Panc1 (cell line): ENCODE measurements around the gene APOL4. TPM values are rescaled to one million over a fixed set of nuclear protein-coding genes. Genes with fewer than 3 reads are reported as not detected.

Source experiments
- ATAC-seq: fragments of 200-7000 bp; cut with Tn5 transposase; 2 replicates; pipeline ENCODE4 v1.9.1; 2020; ENCODE audit warnings: mild to moderate bottlenecking, moderate library complexity
- BruUV-seq: library from RNA; stranded (reverse); fragments of 400-500 nt; replicated peaks from 2 replicates; lab custom pipeline; 2021; lab: Mats Ljungman, UMichigan
- CTCF ChIA-PET: fragments of 300-600 bp; sonication (Branson Sonifier 250); formaldehyde crosslinking; loops from one replicate; lab custom pipeline; 2022; ENCODE audit warnings: antibody characterized with exemption; lab: Charles Lee
- POLR2A ChIA-PET: fragments of 300-600 bp; sonication (Branson Sonifier 250); formaldehyde crosslinking; loops from one replicate; lab custom pipeline; 2022; ENCODE audit warnings: antibody characterized with exemption; lab: Charles Lee
- DNase-seq: peaks from one replicate; pipeline ENCODE4 v3.0.0-alpha.2; 2010; ENCODE audit warnings: low read depth, low spot score
- H3K27ac ChIP-seq: 2 replicates; pipeline ENCODE4 v1.5.1; 2011; ENCODE audit warnings: mild to moderate bottlenecking, low read length, inconsistent platforms
- H3K27me3 ChIP-seq: fragments of 200-500 bp; sonication (Bioruptor generic); 2 replicates; pipeline ENCODE4 v1.6.0; 2014; ENCODE audit warnings: low read length, inconsistent platforms; ENCODE audit not compliant: control insufficient read depth, insufficient read depth
- H3K36me3 ChIP-seq: fragments of 200-500 bp; sonication (Bioruptor generic); 2 replicates; pipeline ENCODE4 v1.5.1; 2014; ENCODE audit warnings: inconsistent platforms, mild to moderate bottlenecking, low read length, moderate library complexity; ENCODE audit not compliant: control insufficient read depth, insufficient read depth
- H3K4me1 ChIP-seq: 2 replicates; pipeline ENCODE4 v1.5.1; 2011; ENCODE audit warnings: inconsistent platforms, mild to moderate bottlenecking, low read length, moderate library complexity; ENCODE audit not compliant: control insufficient read depth, insufficient read depth
- H3K4me3 ChIP-seq, 2 experiments: 2 replicates each; pipeline ENCODE4 v1.5.1; 2011 to 2012; ENCODE audit warnings: low read depth in 2 of 2, low read length in 2 of 2, mild to moderate bottlenecking in 2 of 2, inconsistent platforms in 1 of 2, moderate library complexity in 1 of 2
- H3K9me3 ChIP-seq: fragments of 200-500 bp; sonication (Bioruptor generic); 2 replicates; pipeline ENCODE4 v1.5.1; 2014; ENCODE audit warnings: low read depth, mild to moderate bottlenecking, inconsistent platforms, low read length, moderate library complexity; ENCODE audit not compliant: control insufficient read depth, insufficient read depth
- POLR2AphosphoS5 ChIP-seq: IDR thresholded peaks from 2 replicates; pipeline ENCODE4 v1.6.1; 2012; ENCODE audit warnings: mild to moderate bottlenecking, low read depth, low read length, moderate library complexity
- SIN3A ChIP-seq: IDR thresholded peaks from 2 replicates; pipeline ENCODE4 v1.6.1; 2012; ENCODE audit warnings: low read depth, mild to moderate bottlenecking, low read length, moderate library complexity, borderline replicate concordance; ENCODE audit not compliant: insufficient read depth
- TCF7L2 ChIP-seq: IDR thresholded peaks from 2 replicates; pipeline ENCODE4 v1.6.1; 2011; ENCODE audit warnings: mild to moderate bottlenecking, low read depth, low read length, inconsistent platforms
- in situ Hi-C: cut with HindIII; loops from 2 replicates; pipeline ENCODE4 v1.10.0; 2016; ENCODE audit warnings: low sequenced_read_pairs, low pct_unique_long_range_greater_than_20kb
- intact Hi-C: fragments of 100-400 bp; cut with micrococcal nuclease; formaldehyde crosslinking; loops from one replicate; pipeline ENCODE4 v1.10.0; 2022; ENCODE audit not compliant: unreplicated experiment
- total RNA-seq: library from RNA; stranded (reverse); gene quantifications from one replicate; pipeline ENCODE4 v1.2.1, GENCODE V29; 2021; ENCODE audit not compliant: unreplicated experiment
- TF ChIP-seq, protein P1 (sequence below), 2 experiments: IDR thresholded peaks; 2 replicates each; pipeline ENCODE4 v1.6.1; 2011 to 2012; ENCODE audit warnings: low read depth in 2 of 2, control low read depth in 1 of 2, low read length in 1 of 2, mild to moderate bottlenecking in 1 of 2, moderate library complexity in 1 of 2; ENCODE audit not compliant: insufficient read depth in 1 of 2
- TF ChIP-seq, protein P2 (sequence below): fragments of 450-650 bp; IDR thresholded peaks from 2 replicates; pipeline ENCODE4 v1.5.1; 2017; ENCODE audit warnings: mild to moderate bottlenecking

The APOL4 gene
- total RNA-seq, 1 experiment from 2014 or later = not detected

DNA sequence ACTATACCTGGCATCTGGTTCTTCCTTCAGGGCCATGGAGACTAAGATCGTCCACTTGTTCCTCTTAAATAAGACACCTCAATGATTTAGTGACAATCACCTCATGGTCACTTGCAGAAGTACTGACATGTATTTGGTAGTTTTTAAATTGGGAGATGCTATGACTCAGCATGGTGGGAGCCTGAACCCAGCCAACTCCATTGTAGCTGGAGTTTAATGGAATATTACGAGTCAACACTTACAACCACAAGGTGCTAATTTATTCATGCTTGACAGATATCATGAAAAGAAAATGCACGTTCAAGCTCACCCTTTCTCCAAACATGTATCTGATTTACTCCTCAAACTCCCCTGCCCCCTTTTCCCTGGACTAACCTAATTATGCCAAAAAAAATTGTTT lies 24.4 kb downstream of the APOL4 start:
- no TSS peak for BruUV-seq
- H3K4me3 ChIP-seq = no peak overlapping the region
- no peak for DNase-seq
- H3K36me3 ChIP-seq = no peaks in the 10 kb centered on the region
- no peaks in the 10 kb centered on the region for H3K9me3 ChIP-seq
- H3K27ac ChIP-seq = no peak overlapping the region
- ChIA-PET CTCF (no interaction called here), POLR2A (no interaction called here)
- no peaks in the 10 kb centered on the region for H3K4me1 ChIP-seq
- intact Hi-C loops (no loop called here), in situ Hi-C loops (no loop called here)
- ATAC-seq = no peak
- H3K27me3 ChIP-seq = 0 out of 2 replicates have a peak, but pooled peaks cover 2% of the 10 kb centered on the region
- TF ChIP-seq TCF7L2 (no peak), POLR2AphosphoS5 (no peak)

DNA sequence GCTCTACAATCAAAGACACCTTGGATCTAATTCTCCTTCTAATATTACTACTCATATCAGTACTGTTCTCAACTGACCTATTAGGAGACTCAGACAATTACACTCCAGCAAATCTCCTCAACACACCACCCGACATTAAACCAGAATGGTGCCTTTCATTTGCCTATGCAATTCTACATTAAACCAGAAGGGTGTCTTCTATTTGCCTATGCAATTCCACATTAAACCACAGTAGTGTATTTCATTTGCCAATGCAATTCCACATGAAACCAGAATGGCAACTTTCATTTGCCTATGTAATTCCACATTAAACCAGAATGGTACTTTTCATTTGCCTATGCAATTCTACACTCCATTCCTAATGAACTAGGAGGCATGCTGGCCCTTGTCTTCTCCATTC lies 25.7 kb downstream of the APOL4 start:
- POLR2A ChIA-PET = no interaction called here
- no peak for TF ChIP-seq POLR2AphosphoS5
- 0 out of 2 replicates have a peak, but pooled peaks cover 2% of the 10 kb centered on the region for H3K27me3 ChIP-seq
- no peaks in the 10 kb centered on the region for H3K4me1 ChIP-seq
- intact Hi-C loops (no loop called here), in situ Hi-C loops (no loop called here)
- no peaks in the 10 kb centered on the region for H3K36me3 ChIP-seq
- H3K9me3 ChIP-seq = no peaks in the 10 kb centered on the region
- no peak for DNase-seq
- CTCF ChIA-PET = no interaction called here
- H3K4me3 ChIP-seq = no peak overlapping the region
- no peak overlapping the region for H3K27ac ChIP-seq
- BruUV-seq = no TSS peak
- no peak for ATAC-seq

DNA sequence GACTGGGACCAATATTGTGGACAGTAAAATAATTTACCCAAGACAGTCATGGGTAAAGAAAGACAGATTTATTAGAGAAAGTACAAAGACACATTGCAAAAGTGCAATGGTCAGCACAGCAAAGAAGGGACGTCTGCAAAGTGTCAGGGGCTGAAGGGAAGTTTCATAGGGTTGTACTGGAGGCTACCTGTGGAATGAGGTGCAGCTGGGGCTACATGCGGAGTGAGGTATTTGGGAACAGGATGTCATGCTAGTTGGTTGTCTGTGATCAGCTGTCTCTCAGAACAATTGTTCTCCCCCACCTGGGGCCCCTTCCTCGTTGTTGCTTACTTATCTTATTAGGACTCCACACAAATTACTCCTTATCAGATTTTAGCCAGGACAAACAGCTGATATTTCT lies 29.7 kb downstream of the APOL4 start:
- Histone ChIP-seq H3K36me3 (no peaks in the 10 kb centered on the region), H3K27ac (no peak overlapping the region), H3K27me3 (0 out of 2 replicates have a peak, but pooled peaks cover 2% of the 10 kb centered on the region), H3K4me1 (no peaks in the 10 kb centered on the region), H3K9me3 (no peaks in the 10 kb centered on the region), H3K4me3 (no peak overlapping the region)
- in situ Hi-C loops = no loop called here
- no TSS peak for BruUV-seq
- ChIA-PET CTCF (no interaction called here), POLR2A (no interaction called here)
- no peak for ATAC-seq
- TF ChIP-seq POLR2AphosphoS5 = no peak
- TF ChIP-seq TCF7L2 = no peak
- TF ChIP-seq, protein P1, sequence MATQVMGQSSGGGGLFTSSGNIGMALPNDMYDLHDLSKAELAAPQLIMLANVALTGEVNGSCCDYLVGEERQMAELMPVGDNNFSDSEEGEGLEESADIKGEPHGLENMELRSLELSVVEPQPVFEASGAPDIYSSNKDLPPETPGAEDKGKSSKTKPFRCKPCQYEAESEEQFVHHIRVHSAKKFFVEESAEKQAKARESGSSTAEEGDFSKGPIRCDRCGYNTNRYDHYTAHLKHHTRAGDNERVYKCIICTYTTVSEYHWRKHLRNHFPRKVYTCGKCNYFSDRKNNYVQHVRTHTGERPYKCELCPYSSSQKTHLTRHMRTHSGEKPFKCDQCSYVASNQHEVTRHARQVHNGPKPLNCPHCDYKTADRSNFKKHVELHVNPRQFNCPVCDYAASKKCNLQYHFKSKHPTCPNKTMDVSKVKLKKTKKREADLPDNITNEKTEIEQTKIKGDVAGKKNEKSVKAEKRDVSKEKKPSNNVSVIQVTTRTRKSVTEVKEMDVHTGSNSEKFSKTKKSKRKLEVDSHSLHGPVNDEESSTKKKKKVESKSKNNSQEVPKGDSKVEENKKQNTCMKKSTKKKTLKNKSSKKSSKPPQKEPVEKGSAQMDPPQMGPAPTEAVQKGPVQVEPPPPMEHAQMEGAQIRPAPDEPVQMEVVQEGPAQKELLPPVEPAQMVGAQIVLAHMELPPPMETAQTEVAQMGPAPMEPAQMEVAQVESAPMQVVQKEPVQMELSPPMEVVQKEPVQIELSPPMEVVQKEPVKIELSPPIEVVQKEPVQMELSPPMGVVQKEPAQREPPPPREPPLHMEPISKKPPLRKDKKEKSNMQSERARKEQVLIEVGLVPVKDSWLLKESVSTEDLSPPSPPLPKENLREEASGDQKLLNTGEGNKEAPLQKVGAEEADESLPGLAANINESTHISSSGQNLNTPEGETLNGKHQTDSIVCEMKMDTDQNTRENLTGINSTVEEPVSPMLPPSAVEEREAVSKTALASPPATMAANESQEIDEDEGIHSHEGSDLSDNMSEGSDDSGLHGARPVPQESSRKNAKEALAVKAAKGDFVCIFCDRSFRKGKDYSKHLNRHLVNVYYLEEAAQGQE (IDR thresholded peaks at IDR 0.05; ENCODE audit: insufficient read depth in 1 of 2, low read depth in 2 of 2, low read length in 1 of 2) = no peak
- TF ChIP-seq, protein P2, sequence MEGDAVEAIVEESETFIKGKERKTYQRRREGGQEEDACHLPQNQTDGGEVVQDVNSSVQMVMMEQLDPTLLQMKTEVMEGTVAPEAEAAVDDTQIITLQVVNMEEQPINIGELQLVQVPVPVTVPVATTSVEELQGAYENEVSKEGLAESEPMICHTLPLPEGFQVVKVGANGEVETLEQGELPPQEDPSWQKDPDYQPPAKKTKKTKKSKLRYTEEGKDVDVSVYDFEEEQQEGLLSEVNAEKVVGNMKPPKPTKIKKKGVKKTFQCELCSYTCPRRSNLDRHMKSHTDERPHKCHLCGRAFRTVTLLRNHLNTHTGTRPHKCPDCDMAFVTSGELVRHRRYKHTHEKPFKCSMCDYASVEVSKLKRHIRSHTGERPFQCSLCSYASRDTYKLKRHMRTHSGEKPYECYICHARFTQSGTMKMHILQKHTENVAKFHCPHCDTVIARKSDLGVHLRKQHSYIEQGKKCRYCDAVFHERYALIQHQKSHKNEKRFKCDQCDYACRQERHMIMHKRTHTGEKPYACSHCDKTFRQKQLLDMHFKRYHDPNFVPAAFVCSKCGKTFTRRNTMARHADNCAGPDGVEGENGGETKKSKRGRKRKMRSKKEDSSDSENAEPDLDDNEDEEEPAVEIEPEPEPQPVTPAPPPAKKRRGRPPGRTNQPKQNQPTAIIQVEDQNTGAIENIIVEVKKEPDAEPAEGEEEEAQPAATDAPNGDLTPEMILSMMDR = no peak
- no peak for TF ChIP-seq SIN3A
- no peak for DNase-seq
- intact Hi-C loops = no loop called here
